GM12878 (cell line): ENCODE measurements around the gene GATA3. TPM values are rescaled to one million over a fixed set of nuclear protein-coding genes. Genes with fewer than 3 reads are reported as not detected.

ENCODE experiments used
- ATAC-seq: fragments of 200-7000 bp; cut with Tn5 transposase; 3 replicates; pipeline ENCODE4 v1.9.1; 2020; ENCODE audit warnings: mild to moderate bottlenecking, moderate library complexity
- BruUV-seq: library from RNA; stranded (reverse); fragments of 400-500 nt; replicated peaks from 2 replicates; lab custom pipeline; 2021; lab: Mats Ljungman, UMichigan
- CTCF ChIA-PET: fragments of 300-600 bp; sonication (Branson Sonifier 250); formaldehyde crosslinking; extraction: SDS; loops from one replicate; lab custom pipeline; 2021; ENCODE audit warnings: inconsistent platforms; lab: Yijun Ruan, JAX
- POLR2A ChIA-PET: fragments of 350-600 bp; formaldehyde crosslinking; extraction: SDS; loops from one replicate; lab custom pipeline; 2021; ENCODE audit warnings: inconsistent platforms; lab: Charles Lee
- RAD21 ChIA-PET: fragments of 300-600 bp; sonication (Branson Sonifier 250); formaldehyde crosslinking; loops from one replicate; lab custom pipeline; 2023; ENCODE audit warnings: antibody characterized with exemption; ENCODE audit not compliant: unreplicated experiment; lab: Charles Lee
- SMC1A ChIA-PET: fragments of 300-600 bp; sonication (Branson Sonifier 250); formaldehyde crosslinking; loops from one replicate; lab custom pipeline; 2023; ENCODE audit not compliant: unreplicated experiment, uncharacterized antibody; lab: Charles Lee
- DNase-seq: peaks from one replicate; pipeline ENCODE4 v3.0.0-alpha.2; 2011; ENCODE audit warnings: low read depth, low spot score
- FAIRE-seq: peaks from 3 replicates; lab custom pipeline; 2011; peaks lifted over from hg19 to GRCh38; lab: Jason Lieb, UNC
- H2AFZ ChIP-seq: 2 replicates; pipeline ENCODE4 v1.6.0; 2011; ENCODE audit warnings: low read depth, low read length, control low read depth; ENCODE audit not compliant: control insufficient read depth
- H3K27ac ChIP-seq: 2 replicates; pipeline ENCODE4 v1.5.1; 2011; ENCODE audit warnings: control low read depth; ENCODE audit not compliant: control insufficient read depth, insufficient read depth
- H3K27me3 ChIP-seq, 2 experiments: replicated peaks in 1 of 2; 2 replicates each; pipeline versions ENCODE4 v1.6.0 to v1.6.1; 2011; ENCODE audit warnings: low read length in 1 of 2; ENCODE audit not compliant: control insufficient read depth in 2 of 2, insufficient read depth in 2 of 2
- H3K36me3 ChIP-seq, 2 experiments: 2 replicates each; pipeline ENCODE4 v1.5.1; 2011; ENCODE audit warnings: low read length in 1 of 2; ENCODE audit not compliant: control insufficient read depth in 2 of 2, insufficient read depth in 2 of 2
- H3K4me1 ChIP-seq: 2 replicates; pipeline ENCODE4 v1.6.1; 2011; ENCODE audit warnings: mild to moderate bottlenecking, low read length, moderate library complexity, mixed read lengths; ENCODE audit not compliant: control insufficient read depth, insufficient read depth
- H3K4me2 ChIP-seq: 2 replicates; pipeline ENCODE4 v1.6.0; 2011; ENCODE audit warnings: control low read depth; ENCODE audit not compliant: control insufficient read depth, insufficient read depth
- H3K4me3 ChIP-seq: fragments of 200-600 bp; sonication (generic); 2 replicates; pipeline ENCODE4 v1.5.1; 2016
- H3K79me2 ChIP-seq: 2 replicates; pipeline ENCODE4 v1.6.0; 2011; ENCODE audit warnings: low read length; ENCODE audit not compliant: control insufficient read depth, insufficient read depth
- H3K9ac ChIP-seq: 2 replicates; pipeline ENCODE4 v1.8.0; 2011; ENCODE audit warnings: low read length, control low read depth, mixed read lengths; ENCODE audit not compliant: control insufficient read depth, insufficient read depth
- H3K9me3 ChIP-seq: replicated peaks from 3 replicates; pipeline ENCODE4 v1.5.1; 2011; ENCODE audit warnings: mild to moderate bottlenecking, low read length; ENCODE audit not compliant: control insufficient read depth, insufficient read depth
- H4K20me1 ChIP-seq: 2 replicates; pipeline ENCODE4 v1.6.0; 2011; ENCODE audit not compliant: control insufficient read depth, insufficient read depth
- MEF2A ChIP-seq: IDR thresholded peaks from 2 replicates; pipeline ENCODE4 v1.6.1; 2011; ENCODE audit warnings: low read depth, mild to moderate bottlenecking, low read length, moderate library complexity; ENCODE audit not compliant: insufficient read depth
- RBBP5 ChIP-seq: fragments of 200-600 bp; sonication (generic); conservative IDR thresholded peaks from 2 replicates; pipeline ENCODE4 v1.6.1; 2016
- YBX1 ChIP-seq: fragments of 450-650 bp; IDR thresholded peaks from 2 replicates; pipeline ENCODE4 v1.6.1; 2016; ENCODE audit warnings: antibody characterized with exemption
- ZBED1 ChIP-seq: IDR thresholded peaks from 2 replicates; pipeline ENCODE4 v1.6.1; 2016; ENCODE audit warnings: borderline replicate concordance
- WGBS: methylation state at CpG from one replicate; pipeline ENCODE4 v1.1.6; 2016; ENCODE audit warnings: low lambda C conversion rate; ENCODE audit not compliant: insufficient replicate concordance, insufficient coverage; ENCODE audit errors: missing lambda C conversion rate; 5-methylcytosine and 5-hydroxymethylcytosine counted together
- in situ Hi-C: fragments of 300-500 bp; cut with MboI; formaldehyde crosslinking; loops from 9 replicates; pipeline ENCODE4 v1.14.3; 2018; ENCODE audit warnings: mixed read lengths
- intact Hi-C: fragments of 100-400 bp; cut with micrococcal nuclease; formaldehyde crosslinking; loops from one replicate; pipeline ENCODE4 v1.14.2; 2022; ENCODE audit not compliant: unreplicated experiment
- polyA plus RNA-seq, 11 experiments: library from polyadenylated mRNA; depleted of rRNA in 4 of 11; unstranded in 6 of 11; stranded (reverse) in 5 of 11; fragments of >200 nt; fragmentation: Nextera tagmentation in 4 of 11; fragmentation: Illumina TruSeq in 1 of 11; extraction: Ambion mirVana in 4 of 11; extraction: Trizol in 1 of 11; gene quantifications; 1 replicate in 1 of 11; 2 replicates in 10 of 11; pipeline versions ENCODE4 v1.2.1 to v1.2.3, GENCODE V29; 2011 to 2016; ENCODE audit warnings: inconsistent platforms in 2 of 11, missing spikeins in 2 of 11, low read depth in 1 of 11
- total RNA-seq, 4 experiments: library from RNA; depleted of rRNA in 3 of 4; stranded (reverse); fragments of >200 nt in 3 of 4; fragmentation: Illumina TruSeq in 1 of 4; extraction: Trizol in 1 of 4; gene quantifications; 2 replicates each; pipeline versions ENCODE4 v1.2.1 to v1.2.3, GENCODE V29; 2013 to 2021
- TF ChIP-seq, protein P1 (sequence below): fragments of 450-650 bp; IDR thresholded peaks from 2 replicates; pipeline ENCODE4 v1.6.1; 2017; ENCODE audit warnings: mild to moderate bottlenecking, moderate library complexity

Gene GATA3
- total and polyA plus RNA-seq, 10 of the 15 experiments (the other 5 are each of a cell fraction or from before 2014, with no cell fraction given), result 0.08 to 0.80 (median 0.29) TPM

DNA sequence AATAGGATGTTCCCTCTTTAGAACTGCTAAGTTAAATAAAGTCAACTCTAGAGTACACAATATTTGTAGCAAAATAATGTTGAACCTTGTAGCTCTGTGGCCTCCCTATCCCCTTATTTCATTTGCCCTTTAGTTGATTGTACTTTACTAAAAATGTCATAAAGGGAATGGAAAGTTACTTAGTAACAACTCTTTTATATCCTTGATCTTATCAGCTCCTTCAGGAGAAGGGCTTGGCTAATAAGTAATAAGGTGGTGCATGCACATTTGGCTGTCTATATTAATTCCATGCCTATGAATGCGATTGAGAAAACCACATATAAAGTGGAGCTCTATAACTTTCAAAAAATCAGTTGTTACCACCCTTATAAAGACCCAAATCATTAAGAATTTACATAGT lies 41.5 kb upstream of the GATA3 start:
- ChIA-PET POLR2A (no interaction called here), CTCF (interaction anchor here (0.6 to 1.8 kb wide), 2 partner anchors 9 to 136 kb away, joined by 3 to 8 read pairs; no protein-coding TSS in a partner anchor), SMC1A (interaction anchor here (1.0 kb wide), 1 partner anchor 488 kb away, joined by 3 read pairs; no protein-coding TSS in a partner anchor), RAD21 (no interaction called here)
- no peaks in the 10 kb centered on the region for H3K4me1 ChIP-seq
- BruUV-seq, result no TSS peak
- no peak overlapping the region for H3K4me3 ChIP-seq
- H3K9ac ChIP-seq, result no peak overlapping the region
- H3K27me3 ChIP-seq, result no peaks in the 10 kb centered on the region
- ATAC-seq (no peak), DNase-seq (no peak), FAIRE-seq (no peak)
- 100% methylated on average over 1 of the region's 1 CpG for WGBS
- intact Hi-C loops (no loop called here), in situ Hi-C loops (no loop called here)
- no peaks in the 10 kb centered on the region for H3K9me3 ChIP-seq
- TF ChIP-seq, protein P1, sequence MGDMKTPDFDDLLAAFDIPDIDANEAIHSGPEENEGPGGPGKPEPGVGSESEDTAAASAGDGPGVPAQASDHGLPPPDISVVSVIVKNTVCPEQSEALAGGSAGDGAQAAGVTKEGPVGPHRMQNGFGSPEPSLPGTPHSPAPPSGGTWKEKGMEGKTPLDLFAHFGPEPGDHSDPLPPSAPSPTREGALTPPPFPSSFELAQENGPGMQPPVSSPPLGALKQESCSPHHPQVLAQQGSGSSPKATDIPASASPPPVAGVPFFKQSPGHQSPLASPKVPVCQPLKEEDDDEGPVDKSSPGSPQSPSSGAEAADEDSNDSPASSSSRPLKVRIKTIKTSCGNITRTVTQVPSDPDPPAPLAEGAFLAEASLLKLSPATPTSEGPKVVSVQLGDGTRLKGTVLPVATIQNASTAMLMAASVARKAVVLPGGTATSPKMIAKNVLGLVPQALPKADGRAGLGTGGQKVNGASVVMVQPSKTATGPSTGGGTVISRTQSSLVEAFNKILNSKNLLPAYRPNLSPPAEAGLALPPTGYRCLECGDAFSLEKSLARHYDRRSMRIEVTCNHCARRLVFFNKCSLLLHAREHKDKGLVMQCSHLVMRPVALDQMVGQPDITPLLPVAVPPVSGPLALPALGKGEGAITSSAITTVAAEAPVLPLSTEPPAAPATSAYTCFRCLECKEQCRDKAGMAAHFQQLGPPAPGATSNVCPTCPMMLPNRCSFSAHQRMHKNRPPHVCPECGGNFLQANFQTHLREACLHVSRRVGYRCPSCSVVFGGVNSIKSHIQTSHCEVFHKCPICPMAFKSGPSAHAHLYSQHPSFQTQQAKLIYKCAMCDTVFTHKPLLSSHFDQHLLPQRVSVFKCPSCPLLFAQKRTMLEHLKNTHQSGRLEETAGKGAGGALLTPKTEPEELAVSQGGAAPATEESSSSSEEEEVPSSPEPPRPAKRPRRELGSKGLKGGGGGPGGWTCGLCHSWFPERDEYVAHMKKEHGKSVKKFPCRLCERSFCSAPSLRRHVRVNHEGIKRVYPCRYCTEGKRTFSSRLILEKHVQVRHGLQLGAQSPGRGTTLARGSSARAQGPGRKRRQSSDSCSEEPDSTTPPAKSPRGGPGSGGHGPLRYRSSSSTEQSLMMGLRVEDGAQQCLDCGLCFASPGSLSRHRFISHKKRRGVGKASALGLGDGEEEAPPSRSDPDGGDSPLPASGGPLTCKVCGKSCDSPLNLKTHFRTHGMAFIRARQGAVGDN, result no peak
- TF ChIP-seq ZBED1 (no peak), MEF2A (no peak), YBX1 (no peak), RBBP5 (no peak)
- H3K36me3 ChIP-seq, result no peaks in the 10 kb centered on the region; a peak in 2 of 4 replicates
- no peak overlapping the region for H3K4me2 ChIP-seq
- no peaks in the 10 kb centered on the region for H3K79me2 ChIP-seq
- H3K27ac ChIP-seq, result no peak overlapping the region
- H4K20me1 ChIP-seq, result no peaks in the 10 kb centered on the region
- no peak overlapping the region for H2AFZ ChIP-seq
